ENCODE measurements around the gene NCEH1.

NCEH1 gene

GRCh38 chr3:172613845-172614244, 97.0 kb downstream of the NCEH1 start:
- H3K4me3 ChIP-seq (ENCODE audit: low read length): no peak overlapping the region
- H3K9me3 ChIP-seq (ENCODE audit: control insufficient read depth, low read length): no peaks in the 10 kb centered on the region
- H3K27me3 ChIP-seq (ENCODE audit: control insufficient read depth, insufficient read depth, low read length): no peaks in the 10 kb centered on the region
- H3K36me3 ChIP-seq (ENCODE audit: control insufficient read depth, insufficient read depth, low read length): no peaks in the 10 kb centered on the region
- H3K4me1 ChIP-seq (ENCODE audit: control insufficient read depth, insufficient read depth, low read length): no peaks in the 10 kb centered on the region
- H3K9ac ChIP-seq (ENCODE audit: low read length): no peak overlapping the region

- H3K9me3 ChIP-seq (ENCODE audit: control insufficient read depth, low read length): no peaks in the 10 kb centered on the region
- H3K4me1 ChIP-seq (ENCODE audit: control insufficient read depth, insufficient read depth, low read length): no peaks in the 10 kb centered on the region
- H3K36me3 ChIP-seq (ENCODE audit: control insufficient read depth, insufficient read depth, low read length): no peaks in the 10 kb centered on the region
- no peaks in the 10 kb centered on the region for H3K27me3 ChIP-seq (ENCODE audit: control insufficient read depth, insufficient read depth, low read length)
- H3K9ac ChIP-seq (ENCODE audit: low read length): no peak overlapping the region
- H3K4me3 ChIP-seq (ENCODE audit: low read length): no peak overlapping the region
Observed at GRCh38 chr3:172612871-172613678, 97.8 kb downstream of the NCEH1 start.

- Histone ChIP-seq H3K4me1 (ENCODE audit: control insufficient read depth, insufficient read depth, low read length) (no peaks in the 10 kb centered on the region), H3K4me3 (ENCODE audit: low read length) (no peak overlapping the region), H3K9ac (ENCODE audit: low read length) (no peak overlapping the region), H3K27me3 (ENCODE audit: control insufficient read depth, insufficient read depth, low read length) (no peaks in the 10 kb centered on the region), H3K9me3 (ENCODE audit: control insufficient read depth, low read length) (no peaks in the 10 kb centered on the region), H3K36me3 (ENCODE audit: control insufficient read depth, insufficient read depth, low read length) (no peaks in the 10 kb centered on the region)
Observed at GRCh38 chr3:172609750-172610149, 101.1 kb downstream of the NCEH1 start.

GRCh38 chr3:172608575-172608974, 102.3 kb downstream of the NCEH1 start:
- Histone ChIP-seq H3K36me3 (ENCODE audit: control insufficient read depth, insufficient read depth, low read length) (no peaks in the 10 kb centered on the region), H3K4me1 (ENCODE audit: control insufficient read depth, insufficient read depth, low read length) (no peaks in the 10 kb centered on the region), H3K9me3 (ENCODE audit: control insufficient read depth, low read length) (no peaks in the 10 kb centered on the region), H3K9ac (ENCODE audit: low read length) (no peak overlapping the region), H3K4me3 (ENCODE audit: low read length) (no peak overlapping the region), H3K27me3 (ENCODE audit: control insufficient read depth, insufficient read depth, low read length) (no peaks in the 10 kb centered on the region)

- no peaks in the 10 kb centered on the region for H3K9me3 ChIP-seq (ENCODE audit: control insufficient read depth, low read length)
- H3K4me3 ChIP-seq (ENCODE audit: low read length): no peak overlapping the region
- H3K27me3 ChIP-seq (ENCODE audit: control insufficient read depth, insufficient read depth, low read length): no peaks in the 10 kb centered on the region
- H3K4me1 ChIP-seq (ENCODE audit: control insufficient read depth, insufficient read depth, low read length): no peaks in the 10 kb centered on the region
- H3K9ac ChIP-seq (ENCODE audit: low read length): no peak overlapping the region
- H3K36me3 ChIP-seq (ENCODE audit: control insufficient read depth, insufficient read depth, low read length): no peaks in the 10 kb centered on the region
Observed at GRCh38 chr3:172607305-172608121, 103.4 kb downstream of the NCEH1 start.

- no peak overlapping the region for H3K9ac ChIP-seq (ENCODE audit: low read length)
- no peaks in the 10 kb centered on the region for H3K27me3 ChIP-seq (ENCODE audit: control insufficient read depth, insufficient read depth, low read length)
- H3K4me1 ChIP-seq (ENCODE audit: control insufficient read depth, insufficient read depth, low read length): no peaks in the 10 kb centered on the region
- no peaks in the 10 kb centered on the region for H3K36me3 ChIP-seq (ENCODE audit: control insufficient read depth, insufficient read depth, low read length)
- no peak overlapping the region for H3K4me3 ChIP-seq (ENCODE audit: low read length)
- H3K9me3 ChIP-seq (ENCODE audit: control insufficient read depth, low read length): no peaks in the 10 kb centered on the region
Observed at GRCh38 chr3:172606021-172606420, 104.8 kb downstream of the NCEH1 start.

GRCh38 chr3:172604895-172605646, 105.8 kb downstream of the NCEH1 start:
- Histone ChIP-seq H3K9ac (ENCODE audit: low read length) (no peak overlapping the region), H3K4me3 (ENCODE audit: low read length) (no peak overlapping the region), H3K9me3 (ENCODE audit: control insufficient read depth, low read length) (no peaks in the 10 kb centered on the region), H3K4me1 (ENCODE audit: control insufficient read depth, insufficient read depth, low read length) (no peaks in the 10 kb centered on the region), H3K27me3 (ENCODE audit: control insufficient read depth, insufficient read depth, low read length) (no peaks in the 10 kb centered on the region), H3K36me3 (ENCODE audit: control insufficient read depth, insufficient read depth, low read length) (no peaks in the 10 kb centered on the region)

- Histone ChIP-seq H3K36me3 (ENCODE audit: control insufficient read depth, insufficient read depth, low read length) (no peaks in the 10 kb centered on the region), H3K27me3 (ENCODE audit: control insufficient read depth, insufficient read depth, low read length) (no peaks in the 10 kb centered on the region), H3K9me3 (ENCODE audit: control insufficient read depth, low read length) (no peaks in the 10 kb centered on the region), H3K4me3 (ENCODE audit: low read length) (no peak overlapping the region), H3K9ac (ENCODE audit: low read length) (no peak overlapping the region), H3K4me1 (ENCODE audit: control insufficient read depth, insufficient read depth, low read length) (no peaks in the 10 kb centered on the region)
Observed at GRCh38 chr3:172601066-172601832, 109.6 kb downstream of the NCEH1 start.

- Histone ChIP-seq H3K27me3 (ENCODE audit: control insufficient read depth, insufficient read depth, low read length) (no peaks in the 10 kb centered on the region), H3K4me3 (ENCODE audit: low read length) (no peak overlapping the region), H3K9me3 (ENCODE audit: control insufficient read depth, low read length) (no peaks in the 10 kb centered on the region), H3K36me3 (ENCODE audit: control insufficient read depth, insufficient read depth, low read length) (no peaks in the 10 kb centered on the region), H3K4me1 (ENCODE audit: control insufficient read depth, insufficient read depth, low read length) (no peaks in the 10 kb centered on the region), H3K9ac (ENCODE audit: low read length) (no peak overlapping the region)
Observed at GRCh38 chr3:172600644-172601065, 110.2 kb downstream of the NCEH1 start.

- Histone ChIP-seq H3K9ac (ENCODE audit: low read length) (no peak overlapping the region), H3K27me3 (ENCODE audit: control insufficient read depth, insufficient read depth, low read length) (no peaks in the 10 kb centered on the region), H3K36me3 (ENCODE audit: control insufficient read depth, insufficient read depth, low read length) (no peaks in the 10 kb centered on the region), H3K4me1 (ENCODE audit: control insufficient read depth, insufficient read depth, low read length) (peaks cover 6% of the 10 kb centered on the region), H3K9me3 (ENCODE audit: control insufficient read depth, low read length) (no peaks in the 10 kb centered on the region), H3K4me3 (ENCODE audit: low read length) (no peak overlapping the region)
Observed at GRCh38 chr3:172598904-172599303, 112.0 kb downstream of the NCEH1 start.

GRCh38 chr3:172596394-172596706, 114.5 kb downstream of the NCEH1 start:
- H3K4me3 ChIP-seq (ENCODE audit: low read length): no peak overlapping the region
- peak overlapping the region; percentile 8 for H3K9ac ChIP-seq (ENCODE audit: low read length)
- no peaks in the 10 kb centered on the region for H3K36me3 ChIP-seq (ENCODE audit: control insufficient read depth, insufficient read depth, low read length)

More at GRCh38 chr3:172596394-172596706, 114.5 kb downstream of the NCEH1 start:
- Histone ChIP-seq H3K9me3 (ENCODE audit: control insufficient read depth, low read length) (no peaks in the 10 kb centered on the region), H3K4me1 (ENCODE audit: control insufficient read depth, insufficient read depth, low read length) (peaks cover 31% of the 10 kb centered on the region), H3K27me3 (ENCODE audit: control insufficient read depth, insufficient read depth, low read length) (no peaks in the 10 kb centered on the region)
